HepG2 (cell line): ENCODE data around the gene GTF2A1. TPM values are rescaled to one million over a fixed set of nuclear protein-coding genes. Genes with fewer than 3 reads are reported as not detected.

ENCODE experiments used
- ATM ChIP-seq: fragments of 450-650 bp; IDR thresholded peaks from 2 replicates; pipeline ENCODE4 v1.7.1; 2017; ENCODE audit warnings: mild to moderate bottlenecking, borderline replicate concordance
- DZIP1 ChIP-seq: sonication (generic); formaldehyde crosslinking; IDR thresholded peaks from 2 replicates; pipeline ENCODE4 v1.5.0; 2020; ENCODE audit warnings: mild to moderate bottlenecking, missing genetic modification reagents
- FOXC1 ChIP-seq: sonication (generic); formaldehyde crosslinking; IDR thresholded peaks from 2 replicates; pipeline ENCODE4 v1.8.0; 2022; ENCODE audit warnings: mild to moderate bottlenecking, missing genetic modification reagents, borderline replicate concordance
- HINFP ChIP-seq: sonication (generic); formaldehyde crosslinking; IDR thresholded peaks from 2 replicates; pipeline ENCODE4 v1.4.0; 2020; ENCODE audit warnings: low read depth, mild to moderate bottlenecking, missing genetic modification reagents
- HNF1A ChIP-seq, 2 experiments: sonication (generic) in 1 of 2; formaldehyde crosslinking in 1 of 2; IDR thresholded peaks; 2 replicates each; pipeline versions ENCODE4 v1.4.0 to v1.6.1; 2016 to 2020; ENCODE audit warnings: borderline replicate concordance in 1 of 2, low read depth in 1 of 2, mild to moderate bottlenecking in 1 of 2, missing genetic modification reagents in 1 of 2
- KDM4B ChIP-seq: sonication (generic); formaldehyde crosslinking; IDR thresholded peaks from 2 replicates; pipeline ENCODE4 v1.4.0; 2020; ENCODE audit warnings: missing genetic modification reagents
- LCORL ChIP-seq, 2 experiments: fragments of 450-650 bp in 1 of 2; sonication (generic) in 1 of 2; formaldehyde crosslinking in 1 of 2; IDR thresholded peaks; 2 replicates each; pipeline versions ENCODE4 v1.5.0 to v1.6.1; 2017 to 2020; ENCODE audit warnings: antibody characterized with exemption in 1 of 2, missing genetic modification reagents in 1 of 2
- MAF1 ChIP-seq: sonication (generic); formaldehyde crosslinking; IDR thresholded peaks from 2 replicates; pipeline ENCODE4 v1.5.0; 2020; ENCODE audit warnings: missing genetic modification reagents, borderline replicate concordance
- MAFK ChIP-seq, 2 experiments: IDR thresholded peaks in 1 of 2; conservative IDR thresholded peaks in 1 of 2; 2 replicates each; pipeline ENCODE4 v1.6.1; 2011; ENCODE audit warnings: improper control_type of control experiment in 2 of 2, low read length in 2 of 2
- MAZ ChIP-seq, 2 experiments: sonication (generic) in 1 of 2; formaldehyde crosslinking in 1 of 2; IDR thresholded peaks; 2 replicates each; pipeline versions ENCODE4 v1.5.0 to v1.6.1; 2012 to 2020; ENCODE audit warnings: low read depth in 2 of 2, mild to moderate bottlenecking in 2 of 2, borderline replicate concordance in 1 of 2, improper control_type of control experiment in 1 of 2, low read length in 1 of 2, missing genetic modification reagents in 1 of 2, moderate library complexity in 1 of 2
- NKX3-1 ChIP-seq: sonication (generic); formaldehyde crosslinking; IDR thresholded peaks from 2 replicates; pipeline ENCODE4 v1.5.0; 2020; ENCODE audit warnings: missing genetic modification reagents
- NR3C1 ChIP-seq: sonication (generic); formaldehyde crosslinking; IDR thresholded peaks from 2 replicates; pipeline ENCODE4 v1.4.0; 2020; ENCODE audit warnings: missing genetic modification reagents
- SIN3B ChIP-seq: fragments of 150-350 bp; IDR thresholded peaks from 2 replicates; pipeline ENCODE4 v1.6.1; 2014; ENCODE audit warnings: low read length
- YY1 ChIP-seq: IDR thresholded peaks from 2 replicates; pipeline ENCODE4 v1.6.1; 2011; ENCODE audit warnings: low read length, low read depth, moderate library complexity, mild to moderate bottlenecking; ENCODE audit not compliant: insufficient read depth, insufficient replicate concordance
- ZNF280B ChIP-seq: sonication (generic); formaldehyde crosslinking; IDR thresholded peaks from 2 replicates; pipeline ENCODE4 v1.5.0; 2020; ENCODE audit warnings: missing genetic modification reagents, mild to moderate bottlenecking, borderline replicate concordance
- ZNF343 ChIP-seq: sonication (generic); formaldehyde crosslinking; IDR thresholded peaks from 2 replicates; pipeline ENCODE4 v1.4.0; 2020; ENCODE audit warnings: mild to moderate bottlenecking, missing genetic modification reagents
- ZSCAN21 ChIP-seq: sonication (generic); formaldehyde crosslinking; IDR thresholded peaks from 2 replicates; pipeline ENCODE4 v1.8.0; 2022; ENCODE audit warnings: mild to moderate bottlenecking, missing genetic modification reagents, moderate library complexity, borderline replicate concordance
- polyA plus RNA-seq, 8 experiments: library from polyadenylated mRNA; depleted of rRNA in 3 of 8; stranded (reverse) in 7 of 8; unstranded in 1 of 8; fragments of >200 nt; fragmentation: Illumina TruSeq in 4 of 8; extraction: Trizol in 4 of 8; gene quantifications; 2 replicates each; pipeline versions ENCODE4 v1.2.1 to v1.2.3, GENCODE V29; 2011 to 2016; ENCODE audit warnings: low read depth in 4 of 8, missing spikeins in 1 of 8, mixed read lengths in 1 of 8; ENCODE audit not compliant: insufficient read depth in 1 of 8
- total RNA-seq, 5 experiments: library from RNA; depleted of rRNA; stranded (reverse); fragments of >200 nt; fragmentation: Illumina TruSeq; extraction: Trizol; gene quantifications; 2 replicates each; pipeline ENCODE4 v1.2.3, GENCODE V29; 2016; ENCODE audit warnings: low read depth in 1 of 5

Gene GTF2A1
- total and polyA plus RNA-seq, 2 of the 13 experiments (the other 11 are each of a cell fraction or from before 2014, with no cell fraction given) = 14.9 to 17.5 TPM

- TF ChIP-seq DZIP1 (no peak), LCORL (IDR thresholded peaks at IDR 0.05) (no peak), LCORL (CRISPR knock-in tag; IDR thresholded peaks at IDR 0.05) (peak; percentile 61; the same call in 1 of the 2 replicates), MAFK (conservative IDR thresholded peaks at IDR 0.05 in 1 of 2, IDR thresholded peaks at IDR 0.05 in 1 of 2; ENCODE audit: low read length in 2 of 2) (no peak), NR3C1 (CRISPR knock-in tag) (no peak), KDM4B (no peak; the same call in 1 of the 2 replicates), ZSCAN21 (CRISPR knock-in tag) (peak; percentile 72; the same call in 1 of the 2 replicates), HINFP (CRISPR knock-in tag) (peak; percentile 72; the same call in 1 of the 2 replicates), YY1 (peak; percentile 91), NKX3-1 (0 out of 2 replicates have a peak, but pooled peaks have one; percentile 45), ATM (no peak), HNF1A (IDR thresholded peaks at IDR 0.05; ENCODE audit: low read depth) (no peak), HNF1A (CRISPR knock-in tag; IDR thresholded peaks at IDR 0.05; ENCODE audit: borderline replicate concordance) (peak; percentile 45; the same call in 1 of the 2 replicates), FOXC1 (peak; percentile 70), ZNF343 (peak; percentile 65; the same call in 1 of the 2 replicates), ZNF280B (CRISPR knock-in tag) (no peak), MAF1 (CRISPR knock-in tag) (no peak), MAZ (IDR thresholded peaks at IDR 0.05; ENCODE audit: borderline replicate concordance, low read depth, low read length) (no peak), MAZ (CRISPR knock-in tag; IDR thresholded peaks at IDR 0.05; ENCODE audit: low read depth) (peak; percentile 60; the same call in 1 of the 2 replicates), SIN3B (0 out of 2 replicates have a peak, but pooled peaks have one; percentile 52)
Measured at GRCh38 chr14:81219210-81219758, 1.5 kb downstream of the GTF2A1 start (continued).
